Adipocyte (in vitro differentiated cells): ENCODE data around the gene INSR.
A peak's percentile ranks its signal among the peaks of the same experiment; 100 is the strongest.

Source experiments
- DNase-seq: peaks from one replicate; pipeline ENCODE4 v3.0.0-alpha.2; 2015; ENCODE audit warnings: low read depth
- H3K27me3 ChIP-seq: replicated peaks from 2 replicates; pipeline ENCODE4 v1.7.0; 2013; ENCODE audit warnings: mild to moderate bottlenecking, low read length, moderate library complexity; ENCODE audit not compliant: control insufficient read depth, insufficient read depth
- H3K36me3 ChIP-seq: 2 replicates; pipeline ENCODE4 v1.7.0; 2013; ENCODE audit warnings: low read length, mild to moderate bottlenecking, moderate library complexity; ENCODE audit not compliant: control insufficient read depth, insufficient read depth, severe bottlenecking
- H3K4me1 ChIP-seq: 2 replicates; pipeline ENCODE4 v1.7.0; 2013; ENCODE audit warnings: mild to moderate bottlenecking, low read length, moderate library complexity; ENCODE audit not compliant: control insufficient read depth, insufficient read depth
- H3K4me3 ChIP-seq: 2 replicates; pipeline ENCODE4 v1.7.0; 2013; ENCODE audit warnings: mild to moderate bottlenecking, low read length, moderate library complexity
- H3K9ac ChIP-seq: 2 replicates; pipeline ENCODE4 v1.7.0; 2013; ENCODE audit warnings: mild to moderate bottlenecking, low read length, moderate library complexity
- H3K9me3 ChIP-seq: 2 replicates; pipeline ENCODE4 v1.7.0; 2013; ENCODE audit warnings: mild to moderate bottlenecking, low read length, moderate library complexity; ENCODE audit not compliant: control insufficient read depth

INSR gene

GRCh38 chr19:7255119-7255518 lies 39.1 kb downstream of the INSR start:
- no peak overlapping the region for H3K9ac ChIP-seq
- no peaks in the 10 kb centered on the region for H3K27me3 ChIP-seq
- H3K9me3 ChIP-seq, result no peaks in the 10 kb centered on the region
- no peak for DNase-seq
- H3K4me1 ChIP-seq, result peaks cover 8% of the 10 kb centered on the region
- H3K4me3 ChIP-seq, result no peak overlapping the region
- H3K36me3 ChIP-seq, result no peaks in the 10 kb centered on the region

- Histone ChIP-seq H3K36me3 (no peaks in the 10 kb centered on the region), H3K9ac (no peak overlapping the region), H3K9me3 (no peaks in the 10 kb centered on the region), H3K4me3 (no peak overlapping the region), H3K27me3 (no peaks in the 10 kb centered on the region), H3K4me1 (peaks cover 8% of the 10 kb centered on the region)
- DNase-seq, result no peak
Measured at GRCh38 chr19:7254590-7254989, 39.6 kb downstream of the INSR start.

- H3K4me3 ChIP-seq, result no peak overlapping the region
- DNase-seq, result no peak
Measured at GRCh38 chr19:7252364-7252763, 41.9 kb downstream of the INSR start.

GRCh38 chr19:7251494-7251893 lies 42.7 kb downstream of the INSR start:
- Histone ChIP-seq H3K4me1 (peaks cover 8% of the 10 kb centered on the region), H3K36me3 (no peaks in the 10 kb centered on the region), H3K4me3 (no peak overlapping the region), H3K9ac (no peak overlapping the region), H3K9me3 (peaks cover 3% of the 10 kb centered on the region), H3K27me3 (no peaks in the 10 kb centered on the region)
- DNase-seq, result no peak

More at GRCh38 chr19:7252364-7252763, 41.9 kb downstream of the INSR start:
- Histone ChIP-seq H3K36me3 (no peaks in the 10 kb centered on the region), H3K4me1 (peaks cover 8% of the 10 kb centered on the region), H3K27me3 (no peaks in the 10 kb centered on the region), H3K9ac (no peak overlapping the region), H3K9me3 (no peaks in the 10 kb centered on the region)

- no peaks in the 10 kb centered on the region for H3K27me3 ChIP-seq
- H3K36me3 ChIP-seq, result no peaks in the 10 kb centered on the region
- DNase-seq, result no peak
- no peak overlapping the region for H3K9ac ChIP-seq
- no peak overlapping the region for H3K4me3 ChIP-seq
- peaks cover 7% of the 10 kb centered on the region for H3K9me3 ChIP-seq
- peaks cover 8% of the 10 kb centered on the region for H3K4me1 ChIP-seq
Measured at GRCh38 chr19:7250951-7251350, 43.3 kb downstream of the INSR start.

- H3K9me3 ChIP-seq, result peaks cover 7% of the 10 kb centered on the region
- DNase-seq, result no peak
- H3K27me3 ChIP-seq, result no peaks in the 10 kb centered on the region
- peaks cover 8% of the 10 kb centered on the region for H3K4me1 ChIP-seq
- H3K36me3 ChIP-seq, result no peaks in the 10 kb centered on the region
- no peak overlapping the region for H3K9ac ChIP-seq
- H3K4me3 ChIP-seq, result no peak overlapping the region
Measured at GRCh38 chr19:7250057-7250596, 44.1 kb downstream of the INSR start.

- Histone ChIP-seq H3K36me3 (no peaks in the 10 kb centered on the region), H3K4me1 (peaks cover 27% of the 10 kb centered on the region), H3K4me3 (no peak overlapping the region), H3K27me3 (no peaks in the 10 kb centered on the region), H3K9me3 (peaks cover 7% of the 10 kb centered on the region), H3K9ac (no peak overlapping the region)
- no peak for DNase-seq
Measured at GRCh38 chr19:7247155-7247554, 47.1 kb downstream of the INSR start.

GRCh38 chr19:7246601-7247000 lies 47.6 kb downstream of the INSR start:
- Histone ChIP-seq H3K9ac (no peak overlapping the region), H3K4me1 (peaks cover 29% of the 10 kb centered on the region), H3K9me3 (peaks cover 7% of the 10 kb centered on the region), H3K36me3 (no peaks in the 10 kb centered on the region), H3K4me3 (no peak overlapping the region), H3K27me3 (no peaks in the 10 kb centered on the region)
- DNase-seq, result no peak

- DNase-seq, result peak; percentile 76
- Histone ChIP-seq H3K9ac (peak overlapping the region; percentile 83), H3K9me3 (peaks cover 7% of the 10 kb centered on the region)
Measured at GRCh38 chr19:7242601-7243258, 51.5 kb downstream of the INSR start.

GRCh38 chr19:7238051-7238450 lies 56.2 kb downstream of the INSR start:
- Histone ChIP-seq H3K27me3 (no peaks in the 10 kb centered on the region), H3K9ac (no peak overlapping the region), H3K4me3 (no peak overlapping the region), H3K4me1 (peaks cover 9% of the 10 kb centered on the region), H3K36me3 (no peaks in the 10 kb centered on the region), H3K9me3 (no peaks in the 10 kb centered on the region)
- no peak for DNase-seq

More at GRCh38 chr19:7242601-7243258, 51.5 kb downstream of the INSR start:
- H3K36me3 ChIP-seq, result no peaks in the 10 kb centered on the region
- H3K4me3 ChIP-seq, result peak overlapping the region; percentile 65
- no peaks in the 10 kb centered on the region for H3K27me3 ChIP-seq
- peaks cover 21% of the 10 kb centered on the region for H3K4me1 ChIP-seq

GRCh38 chr19:7236153-7236552 lies 58.1 kb downstream of the INSR start:
- Histone ChIP-seq H3K9ac (no peak overlapping the region), H3K36me3 (no peaks in the 10 kb centered on the region), H3K27me3 (no peaks in the 10 kb centered on the region), H3K4me3 (no peak overlapping the region), H3K9me3 (no peaks in the 10 kb centered on the region), H3K4me1 (no peaks in the 10 kb centered on the region)
- DNase-seq, result no peak

GRCh38 chr19:7230826-7231225 lies 63.4 kb downstream of the INSR start:
- no peak for DNase-seq
- Histone ChIP-seq H3K4me1 (peaks cover 21% of the 10 kb centered on the region), H3K36me3 (no peaks in the 10 kb centered on the region), H3K9me3 (no peaks in the 10 kb centered on the region), H3K9ac (peak overlapping the region; percentile 22), H3K4me3 (no peak overlapping the region), H3K27me3 (no peaks in the 10 kb centered on the region)
